SK-N-SH treated with all-trans-retinoic acid at 6 μM for 48 hours (cell line): ENCODE measurements around the gene BPIFB4.

Experiments used
- ARNTL ChIP-seq: fragments of 450-650 bp; formaldehyde crosslinking; IDR thresholded peaks from 2 replicates; pipeline ENCODE4 v1.5.0; 2020; ENCODE audit warnings: low read depth, mild to moderate bottlenecking, moderate library complexity, borderline replicate concordance
- BACH2 ChIP-seq: fragments of 250-450 bp; sonication (Bioruptor Pico); IDR thresholded peaks from 2 replicates; pipeline ENCODE4 v1.9.0; 2021; ENCODE audit warnings: mild to moderate bottlenecking, borderline replicate concordance
- GLIS3 ChIP-seq: fragments of 250-450 bp; sonication (Bioruptor Pico); IDR thresholded peaks from 2 replicates; pipeline ENCODE4 v1.5.0; 2020; ENCODE audit warnings: mild to moderate bottlenecking, moderate library complexity
- PATZ1 ChIP-seq: fragments of 250-450 bp; sonication (Bioruptor Pico); IDR thresholded peaks from 2 replicates; pipeline ENCODE4 v1.8.0; 2020; ENCODE audit warnings: mild to moderate bottlenecking, moderate library complexity, borderline replicate concordance
- RARB ChIP-seq: fragments of 250-450 bp; sonication (Bioruptor Pico); IDR thresholded peaks from 2 replicates; pipeline ENCODE4 v1.8.0; 2021; ENCODE audit warnings: mild to moderate bottlenecking, moderate library complexity
- ZC3H10 ChIP-seq: fragments of 250-450 bp; sonication (Bioruptor Pico); IDR thresholded peaks from 2 replicates; pipeline ENCODE4 v1.5.1; 2021; ENCODE audit warnings: mild to moderate bottlenecking, moderate library complexity
- ZFP30 ChIP-seq: fragments of 450-650 bp; formaldehyde crosslinking; IDR thresholded peaks from 2 replicates; pipeline ENCODE4 v1.5.0; 2022; ENCODE audit warnings: mild to moderate bottlenecking, moderate library complexity
- ZNF565 ChIP-seq: fragments of 450-650 bp; formaldehyde crosslinking; conservative IDR thresholded peaks from 2 replicates; pipeline ENCODE4 v1.5.0; 2020; ENCODE audit warnings: low read depth, mild to moderate bottlenecking, moderate library complexity
- ZNF70 ChIP-seq: fragments of 450-650 bp; formaldehyde crosslinking; IDR thresholded peaks from 2 replicates; pipeline ENCODE4 v1.5.0; 2020; ENCODE audit warnings: mild to moderate bottlenecking, moderate library complexity
- ZNF8 ChIP-seq: fragments of 450-650 bp; formaldehyde crosslinking; IDR thresholded peaks from 2 replicates; pipeline ENCODE4 v1.5.0; 2020; ENCODE audit warnings: mild to moderate bottlenecking, moderate library complexity
- TF ChIP-seq, protein P1 (sequence below): fragments of 250-450 bp; sonication (Bioruptor Pico); IDR thresholded peaks from 2 replicates; pipeline ENCODE4 v1.5.0; 2020; ENCODE audit warnings: mild to moderate bottlenecking, moderate library complexity
- TF ChIP-seq, protein P2 (sequence below): fragments of 250-450 bp; sonication (Bioruptor Pico); IDR thresholded peaks from 2 replicates; pipeline ENCODE4 v1.5.1; 2021; ENCODE audit warnings: mild to moderate bottlenecking, moderate library complexity
- TF ChIP-seq, protein P3 (sequence below): fragments of 250-450 bp; sonication (Bioruptor Pico); IDR thresholded peaks from 2 replicates; pipeline ENCODE4 v1.8.0; 2021; ENCODE audit warnings: low read depth, mild to moderate bottlenecking, moderate library complexity, borderline replicate concordance

- TF ChIP-seq PATZ1 (CRISPR knock-in tag) (no peak), BACH2 (no peak), ZNF565 (CRISPR knock-in tag) (no peak), RARB (no peak), ZC3H10 (CRISPR knock-in tag) (no peak), ARNTL (CRISPR knock-in tag) (no peak), ZNF8 (CRISPR knock-in tag) (no peak), ZNF70 (CRISPR knock-in tag) (no peak), GLIS3 (no peak), ZFP30 (CRISPR knock-in tag) (no peak)
- TF ChIP-seq, protein P1, sequence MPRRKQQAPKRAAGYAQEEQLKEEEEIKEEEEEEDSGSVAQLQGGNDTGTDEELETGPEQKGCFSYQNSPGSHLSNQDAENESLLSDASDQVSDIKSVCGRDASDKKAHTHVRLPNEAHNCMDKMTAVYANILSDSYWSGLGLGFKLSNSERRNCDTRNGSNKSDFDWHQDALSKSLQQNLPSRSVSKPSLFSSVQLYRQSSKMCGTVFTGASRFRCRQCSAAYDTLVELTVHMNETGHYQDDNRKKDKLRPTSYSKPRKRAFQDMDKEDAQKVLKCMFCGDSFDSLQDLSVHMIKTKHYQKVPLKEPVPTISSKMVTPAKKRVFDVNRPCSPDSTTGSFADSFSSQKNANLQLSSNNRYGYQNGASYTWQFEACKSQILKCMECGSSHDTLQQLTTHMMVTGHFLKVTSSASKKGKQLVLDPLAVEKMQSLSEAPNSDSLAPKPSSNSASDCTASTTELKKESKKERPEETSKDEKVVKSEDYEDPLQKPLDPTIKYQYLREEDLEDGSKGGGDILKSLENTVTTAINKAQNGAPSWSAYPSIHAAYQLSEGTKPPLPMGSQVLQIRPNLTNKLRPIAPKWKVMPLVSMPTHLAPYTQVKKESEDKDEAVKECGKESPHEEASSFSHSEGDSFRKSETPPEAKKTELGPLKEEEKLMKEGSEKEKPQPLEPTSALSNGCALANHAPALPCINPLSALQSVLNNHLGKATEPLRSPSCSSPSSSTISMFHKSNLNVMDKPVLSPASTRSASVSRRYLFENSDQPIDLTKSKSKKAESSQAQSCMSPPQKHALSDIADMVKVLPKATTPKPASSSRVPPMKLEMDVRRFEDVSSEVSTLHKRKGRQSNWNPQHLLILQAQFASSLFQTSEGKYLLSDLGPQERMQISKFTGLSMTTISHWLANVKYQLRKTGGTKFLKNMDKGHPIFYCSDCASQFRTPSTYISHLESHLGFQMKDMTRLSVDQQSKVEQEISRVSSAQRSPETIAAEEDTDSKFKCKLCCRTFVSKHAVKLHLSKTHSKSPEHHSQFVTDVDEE (CRISPR knock-in tag), result no peak
- TF ChIP-seq, protein P2, sequence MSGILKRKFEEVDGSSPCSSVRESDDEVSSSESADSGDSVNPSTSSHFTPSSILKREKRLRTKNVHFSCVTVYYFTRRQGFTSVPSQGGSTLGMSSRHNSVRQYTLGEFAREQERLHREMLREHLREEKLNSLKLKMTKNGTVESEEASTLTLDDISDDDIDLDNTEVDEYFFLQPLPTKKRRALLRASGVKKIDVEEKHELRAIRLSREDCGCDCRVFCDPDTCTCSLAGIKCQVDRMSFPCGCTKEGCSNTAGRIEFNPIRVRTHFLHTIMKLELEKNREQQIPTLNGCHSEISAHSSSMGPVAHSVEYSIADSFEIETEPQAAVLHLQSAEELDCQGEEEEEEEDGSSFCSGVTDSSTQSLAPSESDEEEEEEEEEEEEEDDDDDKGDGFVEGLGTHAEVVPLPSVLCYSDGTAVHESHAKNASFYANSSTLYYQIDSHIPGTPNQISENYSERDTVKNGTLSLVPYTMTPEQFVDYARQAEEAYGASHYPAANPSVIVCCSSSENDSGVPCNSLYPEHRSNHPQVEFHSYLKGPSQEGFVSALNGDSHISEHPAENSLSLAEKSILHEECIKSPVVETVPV (CRISPR knock-in tag), result no peak
- TF ChIP-seq, protein P3, sequence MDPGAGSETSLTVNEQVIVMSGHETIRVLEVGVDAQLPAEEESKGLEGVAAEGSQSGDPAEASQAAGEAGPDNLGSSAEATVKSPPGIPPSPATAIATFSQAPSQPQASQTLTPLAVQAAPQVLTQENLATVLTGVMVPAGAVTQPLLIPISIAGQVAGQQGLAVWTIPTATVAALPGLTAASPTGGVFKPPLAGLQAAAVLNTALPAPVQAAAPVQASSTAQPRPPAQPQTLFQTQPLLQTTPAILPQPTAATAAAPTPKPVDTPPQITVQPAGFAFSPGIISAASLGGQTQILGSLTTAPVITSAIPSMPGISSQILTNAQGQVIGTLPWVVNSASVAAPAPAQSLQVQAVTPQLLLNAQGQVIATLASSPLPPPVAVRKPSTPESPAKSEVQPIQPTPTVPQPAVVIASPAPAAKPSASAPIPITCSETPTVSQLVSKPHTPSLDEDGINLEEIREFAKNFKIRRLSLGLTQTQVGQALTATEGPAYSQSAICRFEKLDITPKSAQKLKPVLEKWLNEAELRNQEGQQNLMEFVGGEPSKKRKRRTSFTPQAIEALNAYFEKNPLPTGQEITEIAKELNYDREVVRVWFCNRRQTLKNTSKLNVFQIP, result no peak
Measured at GRCh38 chr20:33091693-33092092, 12.2 kb downstream of the BPIFB4 start.
